Mesenchymal stem cell (in vitro differentiated cells and primary cell): Measurements from ENCODE around the gene PAWR.
A peak's percentile ranks its signal among the peaks of the same experiment; 100 is the strongest.

Source experiments
- DNase-seq: peaks from one replicate; pipeline ENCODE4 v3.0.0-alpha.2; 2013
- H2AFZ ChIP-seq: one replicate; pipeline ENCODE4 v1.6.1; 2013; ENCODE audit warnings: low read depth, mild to moderate bottlenecking, control low read depth, inconsistent platforms, low read length, moderate library complexity
- H2AK5ac ChIP-seq: 2 replicates; pipeline ENCODE4 v1.6.1; 2013; ENCODE audit warnings: low read length, moderate library complexity, mild to moderate bottlenecking, inconsistent platforms; ENCODE audit not compliant: severe bottlenecking
- H2BK120ac ChIP-seq: one replicate; pipeline ENCODE4 v1.6.1; 2013; ENCODE audit warnings: low read depth, mild to moderate bottlenecking, inconsistent platforms, low read length, moderate library complexity
- H2BK12ac ChIP-seq, 2 experiments: one replicate each; pipeline ENCODE4 v1.6.1; 2013; ENCODE audit warnings: inconsistent platforms in 2 of 2, low read length in 2 of 2, mild to moderate bottlenecking in 2 of 2, moderate library complexity in 2 of 2, control low read depth in 1 of 2
- H2BK15ac ChIP-seq: one replicate; pipeline ENCODE4 v1.6.1; 2013; ENCODE audit warnings: mild to moderate bottlenecking, low read depth, inconsistent platforms; ENCODE audit not compliant: poor library complexity, severe bottlenecking
- H2BK5ac ChIP-seq: 2 replicates; pipeline ENCODE4 v1.6.1; 2013; ENCODE audit warnings: low read depth, mild to moderate bottlenecking, low read length, control low read depth, inconsistent platforms; ENCODE audit not compliant: poor library complexity, severe bottlenecking
- H3K14ac ChIP-seq, 2 experiments: one replicate each; pipeline ENCODE4 v1.6.1; 2013; ENCODE audit warnings: inconsistent platforms in 2 of 2, low read length in 2 of 2, control low read depth in 1 of 2, mild to moderate bottlenecking in 1 of 2, moderate library complexity in 1 of 2
- H3K18ac ChIP-seq, 2 experiments: one replicate each; pipeline ENCODE4 v1.6.1; 2013; ENCODE audit warnings: inconsistent platforms in 2 of 2, low read length in 2 of 2, control low read depth in 1 of 2, low read depth in 1 of 2, mild to moderate bottlenecking in 1 of 2
- H3K23ac ChIP-seq, 2 experiments: one replicate each; pipeline ENCODE4 v1.6.1; 2013; ENCODE audit warnings: inconsistent platforms in 2 of 2, low read length in 2 of 2, mild to moderate bottlenecking in 2 of 2, moderate library complexity in 2 of 2, control low read depth in 1 of 2
- H3K27ac ChIP-seq: 2 replicates; pipeline ENCODE4 v1.5.1; 2013; ENCODE audit warnings: mild to moderate bottlenecking, moderate library complexity, low read length, control low read depth, inconsistent platforms; ENCODE audit not compliant: poor library complexity, severe bottlenecking
- H3K27me3 ChIP-seq, 2 experiments: 2 replicates each; pipeline versions ENCODE4 v1.6.1 to v1.7.0; 2013; ENCODE audit warnings: low read length in 2 of 2, mild to moderate bottlenecking in 2 of 2, moderate library complexity in 2 of 2, control low read depth in 1 of 2, inconsistent platforms in 1 of 2; ENCODE audit not compliant: control insufficient read depth in 1 of 2, insufficient read depth in 1 of 2
- H3K36me3 ChIP-seq, 2 experiments: 2 replicates each; pipeline versions ENCODE4 v1.6.1 to v1.7.0; 2013; ENCODE audit warnings: low read length in 2 of 2, control low read depth in 1 of 2, inconsistent platforms in 1 of 2, low read depth in 1 of 2, mild to moderate bottlenecking in 1 of 2; ENCODE audit not compliant: insufficient read depth in 2 of 2, control insufficient read depth in 1 of 2
- H3K4ac ChIP-seq, 2 experiments: one replicate each; pipeline ENCODE4 v1.6.1; 2013; ENCODE audit warnings: inconsistent platforms in 2 of 2, low read length in 2 of 2, mild to moderate bottlenecking in 2 of 2, moderate library complexity in 2 of 2, control low read depth in 1 of 2, low read depth in 1 of 2
- H3K4me1 ChIP-seq: 2 replicates; pipeline ENCODE4 v1.6.1; 2013; ENCODE audit warnings: low read depth, low read length, control low read depth; ENCODE audit not compliant: control insufficient read depth, insufficient read depth
- H3K4me2 ChIP-seq: 2 replicates; pipeline ENCODE4 v1.6.1; 2013; ENCODE audit warnings: low read length, mild to moderate bottlenecking, inconsistent platforms; ENCODE audit not compliant: poor library complexity, severe bottlenecking
- H3K4me3 ChIP-seq, 2 experiments: 2 replicates each; pipeline versions ENCODE4 v1.5.1 to v1.7.0; 2013; ENCODE audit warnings: low read length in 2 of 2, mild to moderate bottlenecking in 2 of 2, control low read depth in 1 of 2, low read depth in 1 of 2; ENCODE audit not compliant: insufficient read depth in 1 of 2
- H3K79me1 ChIP-seq: replicated peaks from 2 replicates; pipeline ENCODE4 v1.6.1; 2013; ENCODE audit warnings: mild to moderate bottlenecking, control low read depth, low read length, inconsistent platforms; ENCODE audit not compliant: poor library complexity, severe bottlenecking
- H3K9ac ChIP-seq: 2 replicates; pipeline ENCODE4 v1.7.0; 2013; ENCODE audit warnings: mild to moderate bottlenecking, low read length, moderate library complexity
- H3K9me3 ChIP-seq: 2 replicates; pipeline ENCODE4 v1.7.0; 2013; ENCODE audit warnings: mild to moderate bottlenecking, low read length; ENCODE audit not compliant: control insufficient read depth
- H4K8ac ChIP-seq: one replicate; pipeline ENCODE4 v1.6.1; 2013; ENCODE audit warnings: inconsistent platforms, mild to moderate bottlenecking, low read length, moderate library complexity
- H4K91ac ChIP-seq: one replicate; pipeline ENCODE4 v1.6.1; 2013; ENCODE audit warnings: mild to moderate bottlenecking, low read length, inconsistent platforms
- WGBS: methylation state at CpG from one replicate; pipeline ENCODE4 v1.1.7; 2013; ENCODE audit warnings: mixed read lengths; 5-methylcytosine and 5-hydroxymethylcytosine counted together

The PAWR gene

DNA sequence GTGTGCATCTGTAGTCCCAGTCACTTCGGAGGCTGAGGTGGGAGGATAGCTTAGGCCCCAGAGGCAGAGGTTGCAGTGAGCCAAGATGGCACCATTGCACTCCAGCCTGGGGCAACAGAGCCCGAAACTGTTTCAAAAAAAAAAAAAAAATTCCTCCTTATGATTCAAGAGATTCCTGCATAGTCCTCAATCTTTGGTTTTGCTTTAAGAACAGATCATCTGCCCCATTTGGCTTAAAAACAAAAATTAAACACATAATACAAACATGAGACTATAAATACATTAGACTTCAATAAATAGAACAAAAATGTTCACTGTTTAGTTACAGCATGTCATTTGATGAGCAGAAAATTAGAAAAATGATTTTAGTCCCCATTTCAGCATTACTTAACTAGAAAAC is 131.2 kb downstream of the PAWR start:
- Histone ChIP-seq H3K23ac (no peak overlapping the region), H3K4me3 (no peak overlapping the region), H3K9me3 (no peaks in the 10 kb centered on the region), H2BK5ac (no peak overlapping the region), H3K79me1 (peaks cover 19% of the 10 kb centered on the region), H2BK12ac (no peak overlapping the region), H2AFZ (no peak overlapping the region), H3K4ac (no peak overlapping the region), H2BK15ac (no peak overlapping the region), H3K14ac (no peak overlapping the region), H4K8ac (no peak overlapping the region), H3K18ac (no peak overlapping the region), H2BK120ac (no peak overlapping the region), H3K4me2 (no peak overlapping the region), H3K27me3 (no peaks in the 10 kb centered on the region), H2AK5ac (no peak overlapping the region), H3K9ac (no peak overlapping the region), H3K27ac (no peak overlapping the region), H3K36me3 (peaks cover 0 to 24% of the 10 kb centered on the region in 2 experiments), H4K91ac (no peak overlapping the region), H3K4me1 (peaks cover 2% of the 10 kb centered on the region)
- DNase-seq, result no peak
- 100% methylated on average over 2 of the region's 2 CpGs for WGBS

DNA sequence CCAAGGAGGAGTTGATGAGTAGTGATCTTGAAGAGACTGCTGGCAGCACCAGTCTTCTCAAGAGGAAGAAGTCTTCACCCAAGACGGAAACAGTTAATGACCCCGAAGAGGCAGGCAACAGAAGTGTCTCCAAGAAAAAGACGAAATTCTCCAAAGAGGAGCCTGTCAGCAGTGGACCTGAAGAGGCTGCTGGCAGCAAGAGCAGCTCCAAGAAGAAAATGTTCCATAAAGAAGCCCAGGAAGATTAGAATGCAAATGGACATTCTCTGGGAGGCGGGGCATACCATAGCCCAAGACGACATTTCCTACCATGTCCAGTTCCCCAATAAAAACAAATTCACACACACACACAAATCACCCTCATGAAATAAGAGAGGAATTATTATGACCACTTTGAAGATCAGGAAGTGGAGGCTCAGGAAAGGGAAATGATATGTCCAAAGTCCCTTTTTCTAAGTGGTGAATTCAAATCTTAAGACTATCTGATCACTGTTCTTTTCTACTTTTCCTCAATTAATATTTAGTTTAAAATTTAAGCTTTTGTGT is 131.8 kb downstream of the PAWR start:
- Histone ChIP-seq H3K4me3 (no peak overlapping the region), H3K36me3 (peaks cover 0 to 24% of the 10 kb centered on the region in 2 experiments), H3K4me1 (peaks cover 6% of the 10 kb centered on the region), H3K27ac (no peak overlapping the region), H3K14ac (no peak overlapping the region), H3K4ac (no peak overlapping the region), H4K91ac (no peak overlapping the region), H2BK12ac (no peak overlapping the region), H3K23ac (no peak overlapping the region), H3K9ac (no peak overlapping the region), H4K8ac (no peak overlapping the region), H2BK5ac (no peak overlapping the region), H2AFZ (no peak overlapping the region), H3K79me1 (peaks cover 20% of the 10 kb centered on the region), H3K9me3 (no peaks in the 10 kb centered on the region), H2BK15ac (no peak overlapping the region), H2BK120ac (no peak overlapping the region), H2AK5ac (no peak overlapping the region), H3K4me2 (no peak overlapping the region), H3K18ac (no peak overlapping the region), H3K27me3 (no peaks in the 10 kb centered on the region)
- no peak for DNase-seq
- 89% methylated on average over 3 of the region's 5 CpGs for WGBS

DNA sequence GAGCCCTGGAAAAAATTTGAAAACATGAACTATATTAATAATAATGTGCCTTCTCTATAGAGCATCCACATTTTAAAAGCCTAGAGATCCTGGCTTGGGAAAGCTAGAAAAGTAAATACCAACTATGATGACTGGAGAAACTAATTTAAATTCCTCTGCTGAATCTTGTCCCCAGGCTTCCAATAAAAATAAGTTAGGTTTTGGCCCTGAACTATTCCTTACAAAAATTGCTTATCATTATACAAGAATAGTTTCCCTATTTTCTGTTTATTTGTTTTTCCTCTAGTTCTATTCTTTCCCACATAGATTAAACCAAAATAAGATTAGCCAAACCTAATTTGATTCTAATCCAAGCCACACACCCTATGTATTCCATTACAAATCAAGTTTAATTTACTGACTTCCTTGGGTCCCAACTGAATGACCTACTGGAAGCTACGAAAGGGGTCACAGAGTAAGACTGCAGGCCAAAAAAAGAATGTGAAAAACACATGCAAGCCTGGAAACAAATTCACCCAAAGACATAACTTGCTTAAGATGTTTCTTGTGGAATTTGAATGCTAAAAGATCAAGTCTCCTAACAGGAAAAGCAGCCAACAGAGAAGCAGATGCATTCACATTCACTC is 133.0 kb downstream of the PAWR start:
- Histone ChIP-seq H3K23ac (no peak overlapping the region), H2AFZ (no peak overlapping the region), H3K14ac (no peak overlapping the region), H3K18ac (no peak overlapping the region), H3K27ac (no peak overlapping the region), H2BK120ac (no peak overlapping the region), H3K36me3 (peaks cover 0 to 35% of the 10 kb centered on the region in 2 experiments), H3K4me3 (no peak overlapping the region), H4K8ac (no peak overlapping the region), H2BK5ac (no peak overlapping the region), H2BK12ac (no peak overlapping the region), H3K4me2 (no peak overlapping the region), H4K91ac (no peak overlapping the region), H3K4ac (no peak overlapping the region), H2BK15ac (no peak overlapping the region), H3K9ac (no peak overlapping the region), H2AK5ac (no peak overlapping the region), H3K4me1 (peaks cover 7% of the 10 kb centered on the region), H3K27me3 (no peaks in the 10 kb centered on the region), H3K79me1 (peaks cover 18% of the 10 kb centered on the region), H3K9me3 (no peaks in the 10 kb centered on the region)
- 63% methylated on average over 1 of the region's 1 CpG for WGBS
- DNase-seq, result no peak

DNA sequence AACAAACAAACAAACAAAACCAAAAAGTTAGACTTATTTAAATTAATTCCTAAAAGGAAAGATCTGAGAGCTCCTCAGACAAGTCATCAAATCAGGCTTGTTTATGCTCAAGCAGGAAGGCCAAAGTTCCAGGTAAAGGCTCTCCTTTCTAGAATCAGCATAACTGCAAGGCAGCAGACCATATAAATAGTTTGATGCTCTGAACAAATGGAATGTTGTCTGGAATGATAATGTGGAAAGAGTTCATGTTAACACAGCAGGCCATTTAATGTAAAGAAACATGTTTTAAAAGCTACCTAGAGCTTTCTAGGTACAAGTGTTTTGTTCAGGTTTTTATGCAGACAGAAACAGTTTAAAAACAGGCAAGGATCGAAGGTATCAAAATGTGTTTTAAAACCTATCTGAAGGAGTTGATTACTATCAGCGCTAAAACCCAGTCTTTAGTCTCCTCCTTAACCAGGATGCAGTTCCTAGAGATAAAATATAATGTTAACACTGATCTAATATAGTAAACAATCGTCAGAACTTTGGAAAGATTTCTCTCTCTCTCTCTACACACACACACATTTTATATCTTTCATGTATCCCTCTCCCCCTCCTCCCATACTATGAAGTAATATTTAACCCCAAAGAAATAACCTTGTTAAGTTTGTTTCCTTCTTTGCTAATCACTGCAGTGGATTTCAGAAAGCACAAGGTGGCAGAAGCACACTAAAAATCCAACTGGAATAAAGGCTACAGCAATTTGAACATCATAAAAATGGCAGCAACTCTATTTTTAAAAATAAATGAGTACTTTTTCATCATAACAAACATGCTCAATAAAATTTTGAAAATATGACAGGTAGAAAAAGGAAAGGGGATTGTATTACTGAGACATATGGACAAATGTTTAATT is 135.5 kb downstream of the PAWR start:
- Histone ChIP-seq H3K36me3 (peaks cover 0 to 20% of the 10 kb centered on the region in 2 experiments), H4K8ac (no peak overlapping the region), H3K18ac (no peak overlapping the region), H2BK120ac (no peak overlapping the region), H2BK15ac (no peak overlapping the region), H3K9ac (peak overlapping the region; percentile 25), H3K9me3 (peaks cover 7% of the 10 kb centered on the region), H3K4me2 (no peak overlapping the region), H3K4me3 (no peak overlapping the region), H2AK5ac (no peak overlapping the region), H3K4ac (no peak overlapping the region), H3K14ac (no peak overlapping the region), H3K27ac (peak overlapping the region; percentile 76), H4K91ac (no peak overlapping the region), H2BK5ac (peak overlapping the region; percentile 86), H3K23ac (no peak overlapping the region), H3K27me3 (no peaks in the 10 kb centered on the region), H3K79me1 (peaks cover 20% of the 10 kb centered on the region), H3K4me1 (peaks cover 7% of the 10 kb centered on the region), H2AFZ (no peak overlapping the region), H2BK12ac (no peak overlapping the region)
- DNase-seq, result peak; percentile 77
- WGBS, result 75% methylated on average over 2 of the region's 3 CpGs
